Femur (tissue), 1 donor: Measurements from ENCODE around the gene GRK1.

Source experiments
- DNase-seq: peaks from one replicate; pipeline ENCODE4 v3.0.0-alpha.2; 2017

GRK1 gene

DNA sequence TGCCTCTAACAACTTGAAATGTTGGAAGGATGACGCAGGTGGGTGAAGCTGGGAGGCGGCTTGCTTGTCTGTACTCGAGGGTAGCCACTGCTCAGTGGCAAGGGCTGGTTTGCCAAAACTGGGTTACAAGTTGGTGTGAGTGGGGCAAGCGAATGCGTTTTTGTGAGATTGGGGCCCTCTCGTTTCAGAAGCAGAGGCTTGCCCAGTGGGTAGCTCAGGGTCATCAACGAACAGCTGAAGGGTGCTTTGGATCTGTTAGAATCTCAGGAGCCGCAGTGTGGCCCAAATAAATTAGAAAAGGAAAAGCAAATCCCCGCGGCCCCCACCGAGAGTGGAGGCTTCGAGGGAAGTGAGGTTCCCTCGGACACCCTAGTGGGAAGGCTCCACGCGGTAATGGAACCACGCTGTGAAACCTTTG lies 16.3 kb upstream of the GRK1 start:
- DNase-seq = peak; percentile 12

DNA sequence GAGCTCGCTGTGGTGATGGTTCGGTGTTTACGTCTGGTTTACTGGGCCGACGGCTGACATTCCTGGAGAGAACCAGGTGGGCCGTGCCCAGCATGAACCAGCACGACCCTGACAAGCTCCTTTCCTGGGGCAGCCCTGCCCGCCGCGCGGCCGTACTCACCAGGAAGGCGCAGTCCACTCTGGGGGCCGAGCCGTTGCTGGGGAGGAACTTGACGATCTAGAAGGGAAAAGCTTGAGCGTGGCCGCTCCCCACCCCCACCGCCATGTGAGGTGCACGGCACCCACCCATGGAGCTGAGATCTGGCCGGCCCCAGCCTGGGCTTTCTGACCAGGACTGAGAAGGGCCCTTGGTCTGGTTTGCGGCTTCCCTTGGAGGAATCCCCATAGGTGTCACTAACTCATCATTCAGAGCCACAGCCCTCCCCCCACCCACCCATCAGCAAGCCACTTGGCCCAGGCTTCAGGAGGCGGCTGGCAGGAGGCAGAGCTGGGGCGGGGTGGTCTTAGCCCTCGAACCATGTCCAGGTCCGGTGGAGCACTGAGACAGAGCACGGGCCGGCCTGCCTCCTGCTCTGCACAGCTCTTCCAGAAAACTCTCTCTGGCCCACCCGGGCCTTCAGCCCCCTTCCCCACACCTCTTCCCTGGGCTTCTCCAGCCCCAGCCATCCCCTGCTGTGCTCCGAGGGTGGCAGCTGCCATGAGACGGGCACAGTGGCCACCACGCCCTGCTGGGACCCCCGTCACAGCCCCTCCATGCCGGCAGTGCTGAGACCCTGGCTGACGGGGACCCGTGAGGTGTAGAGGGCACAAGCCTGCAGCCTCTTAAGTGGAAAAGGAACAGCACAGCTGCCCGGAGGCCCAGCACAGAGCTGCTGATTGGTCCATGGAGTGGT lies 15.3 kb upstream of the GRK1 start:
- peak; percentile 6 for DNase-seq

DNA sequence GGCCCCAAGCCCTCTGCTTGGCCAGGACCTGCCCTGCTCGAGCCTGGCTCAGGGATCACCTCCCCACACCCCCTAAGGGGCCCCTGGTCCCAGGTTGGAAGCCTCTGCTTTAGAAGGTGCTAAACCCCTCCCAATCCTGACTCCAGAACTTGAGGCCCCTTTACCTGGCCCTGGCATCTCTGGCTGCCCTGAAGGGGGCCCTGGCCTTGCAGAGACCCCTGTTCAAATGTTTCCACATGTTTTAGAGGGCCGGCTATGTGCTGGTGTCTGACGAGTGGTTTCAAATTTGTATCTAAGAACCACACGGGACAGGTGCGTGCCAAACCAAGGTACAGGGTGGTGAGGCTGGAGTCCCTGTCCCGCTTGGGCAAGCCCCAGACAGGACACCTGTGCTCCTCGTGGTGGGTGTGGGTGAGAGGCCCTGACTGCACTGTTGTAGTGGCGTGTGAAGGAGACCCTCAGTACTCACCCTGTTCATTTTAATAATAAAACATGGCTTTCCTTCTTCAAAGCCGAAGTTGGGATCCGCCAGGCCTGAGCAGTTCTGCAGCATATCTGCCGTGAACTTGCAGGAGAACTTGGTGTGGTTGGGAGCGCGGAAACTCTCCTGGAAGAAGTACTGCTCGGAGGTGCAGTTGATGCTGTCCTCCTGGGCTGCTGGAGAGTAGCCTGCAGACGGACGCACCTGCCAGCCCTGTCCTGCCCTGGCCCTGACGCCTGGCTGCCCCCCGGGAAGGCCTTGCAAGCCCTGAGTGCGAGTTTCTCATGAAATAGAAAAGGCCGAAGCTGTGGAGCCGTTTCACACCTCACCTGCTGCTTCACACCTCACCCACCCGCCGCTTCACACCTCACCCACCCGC lies 14.4 kb upstream of the GRK1 start:
- peak; percentile 14 for DNase-seq

DNA sequence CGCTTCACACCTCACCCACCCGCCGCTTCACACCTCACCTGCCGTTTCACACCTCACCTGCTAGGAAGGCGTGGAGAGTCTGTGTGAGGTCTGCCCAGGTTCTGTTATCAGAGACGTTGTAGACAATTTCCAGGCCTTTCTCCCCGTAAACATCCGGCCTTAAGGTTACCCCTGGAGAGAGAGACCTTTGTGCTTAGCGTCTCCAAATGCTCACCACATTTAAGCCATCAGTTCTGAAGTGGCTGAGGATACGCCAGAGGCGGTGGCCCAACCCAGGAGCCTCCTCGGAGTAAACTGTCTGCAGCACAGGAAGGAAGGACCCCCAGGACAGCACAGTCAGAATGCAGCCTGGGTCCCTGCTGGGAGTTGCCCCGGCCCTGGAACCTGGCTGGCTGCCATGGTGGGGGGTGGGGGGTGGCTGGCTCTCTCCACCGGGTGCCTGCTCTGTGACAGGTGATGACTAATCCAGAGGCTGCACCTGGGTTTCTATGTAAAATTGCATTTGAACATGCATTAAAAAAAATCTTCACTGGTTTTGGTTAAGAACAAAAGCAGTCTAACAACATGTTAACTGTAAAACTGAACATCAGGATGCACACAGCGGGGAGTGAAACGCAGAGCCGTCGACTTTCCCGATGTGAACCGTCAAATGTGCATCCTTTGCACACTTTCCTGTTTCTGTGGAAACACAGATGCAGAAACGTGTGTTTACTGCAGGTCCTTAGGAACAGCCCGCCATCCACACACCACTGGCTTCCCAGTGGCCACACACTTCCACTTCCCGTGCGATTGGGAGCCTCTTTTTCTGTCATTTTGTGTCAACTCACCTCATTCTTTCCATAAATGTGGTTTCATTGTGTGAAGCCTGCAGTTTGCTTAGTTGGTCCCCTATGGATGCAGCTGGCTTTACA lies 13.5 kb upstream of the GRK1 start:
- DNase-seq = peak; percentile 26

DNA sequence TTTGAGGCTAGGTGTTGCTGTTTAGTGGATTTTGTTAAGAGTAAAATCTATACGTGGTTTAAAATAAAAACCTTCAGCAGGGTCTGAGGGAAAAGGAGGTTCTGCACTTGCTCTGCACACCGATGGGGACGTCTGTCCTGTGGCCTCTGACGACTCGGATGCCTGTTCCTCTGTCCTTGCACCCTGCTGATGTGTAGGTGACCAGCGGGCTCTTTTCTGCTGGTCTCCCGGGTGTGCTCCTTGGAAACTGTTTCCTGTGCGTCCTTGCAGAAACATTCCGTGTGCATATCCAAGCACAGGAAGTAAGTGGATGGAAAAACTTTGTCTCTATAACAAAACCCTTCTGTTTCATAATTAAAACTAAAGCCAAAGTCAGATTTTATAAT lies 12.9 kb upstream of the GRK1 start:
- peak; percentile 19 for DNase-seq

GRCh38 chr13:113654591-113655345 lies 12.3 kb upstream of the GRK1 start:
- peak; percentile 15 for DNase-seq

DNA sequence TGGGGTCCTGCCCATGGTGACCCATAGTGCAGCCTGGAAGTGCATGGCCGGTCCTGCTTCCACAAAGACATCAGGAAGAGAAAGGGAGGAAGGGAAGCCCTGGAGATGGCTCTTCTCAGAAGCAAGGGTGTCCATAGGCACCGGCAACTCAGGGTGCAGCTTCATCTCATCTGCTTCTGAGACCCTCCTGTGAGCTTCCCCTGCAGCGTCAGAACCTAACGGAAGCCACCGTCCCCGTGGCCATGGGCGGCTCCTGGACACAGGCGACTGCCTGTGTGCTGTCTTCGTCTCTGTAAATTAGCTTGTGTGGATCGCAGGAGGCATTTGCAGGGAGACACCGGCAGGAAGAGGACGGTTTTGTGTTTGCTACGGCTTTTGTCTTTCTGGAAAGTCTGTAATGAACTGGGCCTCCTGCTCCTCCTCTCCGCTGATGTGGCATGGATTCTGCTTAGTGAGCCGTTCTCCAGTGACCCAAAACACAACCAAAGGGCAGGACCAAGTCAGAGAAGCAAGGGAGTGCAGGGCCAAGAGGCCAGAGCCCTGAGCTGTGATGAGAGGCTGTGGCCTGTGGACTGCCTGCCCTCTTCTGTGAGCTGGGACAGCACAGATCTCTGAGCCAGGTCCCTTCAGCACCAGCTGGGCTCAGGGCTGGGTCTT lies 11.5 kb upstream of the GRK1 start:
- DNase-seq = no peak

- peak; percentile 21 for DNase-seq
These were observed 10.9 kb upstream of the GRK1 start for GRCh38 chr13:113656003-113656588.

- DNase-seq = peak; percentile 18
These were observed 10.0 kb upstream of the GRK1 start for GRCh38 chr13:113656831-113657671.

GRCh38 chr13:113657851-113658741 lies 8.9 kb upstream of the GRK1 start, which contains the start of gene ATP4B:
Gene ATP4B (minus strand): TSS chr13:113658198. CDS start chr13:113658144, 54 bp downstream.
- DNase-seq = peak; percentile 12

GRCh38 chr13:113658836-113659235 lies 8.2 kb upstream of the GRK1 start:
- DNase-seq = peak; percentile 11

GRCh38 chr13:113659337-113659736 lies 7.7 kb upstream of the GRK1 start:
- DNase-seq = no peak

DNA sequence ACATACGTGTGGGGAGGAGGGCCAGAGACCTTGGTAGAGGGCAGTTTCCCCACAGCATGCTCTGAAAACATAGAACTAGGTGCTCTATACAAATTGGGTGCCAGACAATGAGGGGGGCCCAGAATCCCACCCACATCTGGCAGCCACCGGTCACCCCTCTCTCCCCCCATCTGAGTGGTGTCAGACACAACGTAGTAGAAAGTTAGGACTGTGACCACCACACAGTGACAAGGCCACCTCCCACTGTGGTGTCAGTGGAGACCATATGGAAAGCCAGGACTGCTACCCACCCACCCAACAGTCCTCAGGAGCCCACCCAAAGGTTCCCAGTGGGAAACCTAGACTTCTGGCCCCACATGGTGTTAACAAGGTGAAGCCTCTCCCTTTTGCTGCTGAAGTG lies 7.0 kb upstream of the GRK1 start:
- no peak for DNase-seq

- DNase-seq = no peak
These were observed 5.5 kb upstream of the GRK1 start for GRCh38 chr13:113661509-113661908.

DNA sequence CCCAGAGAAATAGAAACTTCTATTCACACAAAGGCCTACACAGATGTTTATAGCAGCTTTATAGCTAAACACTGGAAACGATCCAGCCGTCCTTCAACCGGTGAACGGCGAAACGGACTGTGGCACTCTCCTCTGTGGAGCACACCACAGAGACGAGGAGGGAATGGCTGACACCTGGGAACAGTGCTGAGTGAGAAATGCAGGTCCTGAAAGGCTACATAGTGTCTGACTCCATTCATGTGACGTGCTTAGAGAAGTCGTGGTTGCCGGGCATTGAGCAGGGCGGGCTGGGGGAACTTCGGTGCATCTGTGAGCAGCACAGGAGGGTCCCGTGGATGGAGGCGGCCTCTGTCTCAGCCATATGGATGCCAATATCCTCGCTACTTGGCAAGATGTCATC lies 3.1 kb upstream of the GRK1 start:
- peak; percentile 17 for DNase-seq

DNA sequence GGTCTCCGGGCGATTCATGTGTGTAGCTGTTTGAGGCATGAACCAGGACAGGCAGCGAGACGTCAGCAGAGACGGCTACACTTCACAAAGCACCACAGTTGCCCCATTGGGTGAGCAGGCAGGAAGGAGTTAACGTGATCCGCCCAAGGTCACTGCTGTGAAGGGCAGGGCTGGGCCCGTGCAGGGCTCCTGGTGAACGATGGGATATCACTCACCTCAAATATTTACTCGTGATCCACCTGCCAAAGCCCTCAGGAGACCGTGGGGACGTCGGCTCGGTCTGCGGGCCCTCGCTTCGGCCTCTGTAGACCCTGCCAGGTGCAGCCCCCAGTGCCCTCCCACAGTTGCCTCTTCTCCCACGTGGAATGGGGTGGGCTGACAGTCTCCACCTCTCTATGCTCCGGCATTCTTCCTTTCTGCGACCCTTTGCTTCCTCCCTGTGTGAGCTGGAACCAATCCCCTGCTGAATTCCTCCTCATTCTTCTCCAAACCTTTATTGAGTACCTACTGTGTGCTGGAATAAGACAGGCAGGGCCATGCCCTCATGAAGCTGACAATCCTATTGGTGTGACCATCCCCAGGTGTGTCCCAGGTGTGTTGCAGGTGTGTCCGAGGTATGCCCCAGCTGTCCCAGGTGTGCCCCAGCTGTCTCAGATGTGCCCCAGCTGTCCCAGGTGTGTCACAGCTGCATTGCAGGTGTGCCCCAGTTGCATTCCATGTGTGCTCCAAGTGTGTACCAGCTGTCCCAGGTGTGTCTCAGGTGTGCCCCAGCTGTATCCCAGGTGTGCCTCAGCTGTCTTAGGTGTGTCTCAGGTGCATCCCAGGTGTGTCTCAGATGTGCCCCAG lies 2.0 kb upstream of the GRK1 start:
- DNase-seq = peak; percentile 16

GRCh38 chr13:113665597-113666328 lies 1.3 kb upstream of the GRK1 start:
- peak; percentile 29 for DNase-seq
